Measurements from ENCODE around the gene FGF14. TPM values are rescaled to one million over a fixed set of nuclear protein-coding genes. Genes with fewer than 3 reads are reported as not detected.

FGF14 gene
- total RNA-seq, 1 donor from 2014 or later: 0.06 TPM

- H3K4me3 ChIP-seq (ENCODE audit: low read depth, low read length): no peak overlapping the region
- peak; percentile 73 for TF ChIP-seq CTCF (conservative IDR thresholded peaks at IDR 0.05; ENCODE audit: low read depth, low read length)
- DNase-seq (ENCODE audit: low read depth): no peak
Measured at GRCh38 chr13:102197193-102197592, 204.7 kb downstream of the FGF14 start.

GRCh38 chr13:102195566-102196462 is 206.0 kb downstream of the FGF14 start:
- no peak for TF ChIP-seq CTCF (conservative IDR thresholded peaks at IDR 0.05; ENCODE audit: low read depth, low read length)
- DNase-seq (ENCODE audit: low read depth): no peak
- no peak overlapping the region for H3K4me3 ChIP-seq (ENCODE audit: low read depth, low read length)

- H3K4me3 ChIP-seq (ENCODE audit: low read depth, low read length): no peak overlapping the region
- no peak for DNase-seq (ENCODE audit: low read depth)
- TF ChIP-seq CTCF (conservative IDR thresholded peaks at IDR 0.05; ENCODE audit: low read depth, low read length): no peak
Measured at GRCh38 chr13:102192858-102193257, 209.0 kb downstream of the FGF14 start.

- no peak for TF ChIP-seq CTCF (conservative IDR thresholded peaks at IDR 0.05; ENCODE audit: low read depth, low read length)
- H3K4me3 ChIP-seq (ENCODE audit: low read depth, low read length): no peak overlapping the region
- DNase-seq (ENCODE audit: low read depth): no peak
Measured at GRCh38 chr13:102191951-102192502, 209.8 kb downstream of the FGF14 start.

GRCh38 chr13:102190930-102191329 is 210.9 kb downstream of the FGF14 start:
- no peak overlapping the region for H3K4me3 ChIP-seq (ENCODE audit: low read depth, low read length)
- TF ChIP-seq CTCF (conservative IDR thresholded peaks at IDR 0.05; ENCODE audit: low read depth, low read length): no peak
- no peak for DNase-seq (ENCODE audit: low read depth)

GRCh38 chr13:102187313-102187712 is 214.5 kb downstream of the FGF14 start:
- no peak for DNase-seq (ENCODE audit: low read depth)
- no peak for TF ChIP-seq CTCF (conservative IDR thresholded peaks at IDR 0.05; ENCODE audit: low read depth, low read length)
- H3K4me3 ChIP-seq (ENCODE audit: low read depth, low read length): no peak overlapping the region
